ENCODE results near the gene PDZD8.

PDZD8 gene

GRCh38 chr10:117277675-117278074 lies 97.6 kb downstream of the PDZD8 start:
- no peak for DNase-seq

- no peak for DNase-seq
Observed at GRCh38 chr10:117275121-117275520, 100.1 kb downstream of the PDZD8 start.

GRCh38 chr10:117274509-117274908 lies 100.7 kb downstream of the PDZD8 start:
- no peak for DNase-seq

GRCh38 chr10:117273980-117274379 lies 101.3 kb downstream of the PDZD8 start:
- no peak for DNase-seq

- DNase-seq: no peak
Observed at GRCh38 chr10:117272195-117273076, 102.8 kb downstream of the PDZD8 start.

GRCh38 chr10:117271427-117271826 lies 103.8 kb downstream of the PDZD8 start:
- DNase-seq: no peak

- no peak for DNase-seq
Observed at GRCh38 chr10:117268907-117269306, 106.3 kb downstream of the PDZD8 start.

DNA sequence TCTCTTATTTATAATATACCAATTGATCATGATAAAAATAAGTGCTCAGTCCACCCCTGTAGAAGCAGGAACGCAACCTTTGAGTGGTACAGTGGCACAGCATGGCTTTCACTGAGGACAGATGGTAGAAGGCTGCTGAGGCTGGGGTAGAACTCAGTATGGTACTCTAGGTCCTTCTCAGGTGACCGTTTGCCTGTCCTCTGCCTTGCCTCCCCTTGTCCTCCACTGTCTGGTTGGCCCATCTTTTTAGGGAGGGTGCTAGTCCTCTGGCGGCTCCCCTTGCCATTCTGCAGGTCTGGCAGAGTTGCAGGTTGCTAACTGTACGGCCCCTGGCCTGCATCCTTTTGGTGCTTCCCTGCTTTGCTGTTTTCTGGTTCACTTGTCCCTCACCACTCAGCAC lies 107.0 kb downstream of the PDZD8 start:
- DNase-seq: no peak

DNA sequence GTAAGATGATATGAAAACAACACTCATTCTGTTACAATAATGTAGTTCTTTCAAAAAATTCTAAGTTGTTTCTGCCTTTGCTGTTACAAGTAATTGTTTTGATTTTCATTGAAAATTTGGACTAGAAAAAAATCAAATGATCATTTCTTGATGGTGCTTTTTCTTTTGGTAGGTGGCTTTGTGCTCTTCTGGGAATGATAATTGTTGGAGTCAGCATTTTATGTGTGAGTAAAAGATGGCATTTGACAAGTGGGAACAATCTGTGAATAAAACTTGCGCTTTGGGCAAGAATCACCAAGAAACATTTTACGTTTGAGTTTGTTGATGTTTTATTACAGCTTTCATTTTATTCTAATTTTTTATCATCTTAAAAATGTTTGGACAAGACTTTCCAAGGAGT lies 108.4 kb downstream of the PDZD8 start:
- DNase-seq: no peak

DNA sequence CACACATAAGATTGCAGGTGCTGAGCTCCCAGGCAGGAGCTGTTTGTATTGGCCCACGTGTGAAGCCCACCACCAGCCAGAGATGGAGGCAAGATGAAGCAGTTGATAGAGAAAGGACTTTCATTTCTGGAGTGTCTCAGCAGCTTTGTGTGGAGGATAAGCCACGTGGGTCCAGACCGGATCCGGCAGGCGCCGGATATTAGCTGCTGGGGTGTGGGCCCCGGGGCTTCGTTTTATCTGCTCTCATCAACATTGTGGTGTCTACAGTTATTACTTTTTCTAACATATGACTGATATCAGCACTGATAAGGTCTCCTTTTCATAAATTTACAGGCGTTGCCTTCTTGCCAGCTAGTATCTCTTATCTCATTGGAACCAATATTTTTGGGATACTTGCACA lies 108.8 kb downstream of the PDZD8 start:
- DNase-seq: no peak

DNA sequence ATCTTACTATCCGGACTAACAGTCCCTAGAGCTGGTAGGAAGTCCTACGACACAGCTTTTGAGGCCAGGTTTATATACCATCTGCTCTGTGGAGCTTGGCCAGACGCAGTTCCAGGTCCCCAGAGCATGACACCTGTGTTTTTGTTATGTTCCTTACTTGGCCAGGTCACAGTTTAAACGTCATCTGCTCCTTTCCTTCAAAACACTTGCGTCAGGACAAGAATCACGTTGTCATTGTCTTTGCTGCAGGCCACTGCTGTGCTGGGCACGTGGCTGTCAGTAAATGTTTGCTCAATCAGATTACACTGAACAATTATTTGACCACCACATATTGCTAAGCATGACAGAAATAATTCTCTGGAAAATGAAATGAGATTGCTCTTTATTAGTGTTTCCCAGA lies 110.5 kb downstream of the PDZD8 start:
- DNase-seq: no peak

GRCh38 chr10:117262903-117263293 lies 112.3 kb downstream of the PDZD8 start:
- DNase-seq: no peak

GRCh38 chr10:117262291-117262902 lies 112.8 kb downstream of the PDZD8 start:
- no peak for DNase-seq

GRCh38 chr10:117261501-117261900 lies 113.7 kb downstream of the PDZD8 start:
- no peak for DNase-seq

DNA sequence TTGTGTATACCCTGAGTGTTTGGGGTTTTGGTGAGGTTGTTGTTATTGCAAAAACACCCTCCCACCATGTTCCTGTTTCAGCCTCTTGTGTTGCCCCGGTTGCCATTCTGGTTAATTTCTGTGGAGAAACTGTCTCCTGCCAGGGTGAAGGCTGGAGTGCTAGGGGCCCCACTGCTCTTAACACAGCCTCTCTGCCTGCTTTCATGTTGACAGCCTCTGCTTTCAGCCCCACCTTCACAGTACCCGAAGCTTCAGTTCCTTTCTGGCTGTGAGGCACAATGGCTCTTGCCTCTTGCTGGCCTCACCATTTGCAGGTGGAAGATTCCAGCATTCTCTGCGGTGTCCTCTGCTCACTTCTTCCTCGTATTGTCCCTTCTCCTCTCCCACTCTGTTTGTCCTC lies 115.2 kb downstream of the PDZD8 start:
- no peak for DNase-seq

DNA sequence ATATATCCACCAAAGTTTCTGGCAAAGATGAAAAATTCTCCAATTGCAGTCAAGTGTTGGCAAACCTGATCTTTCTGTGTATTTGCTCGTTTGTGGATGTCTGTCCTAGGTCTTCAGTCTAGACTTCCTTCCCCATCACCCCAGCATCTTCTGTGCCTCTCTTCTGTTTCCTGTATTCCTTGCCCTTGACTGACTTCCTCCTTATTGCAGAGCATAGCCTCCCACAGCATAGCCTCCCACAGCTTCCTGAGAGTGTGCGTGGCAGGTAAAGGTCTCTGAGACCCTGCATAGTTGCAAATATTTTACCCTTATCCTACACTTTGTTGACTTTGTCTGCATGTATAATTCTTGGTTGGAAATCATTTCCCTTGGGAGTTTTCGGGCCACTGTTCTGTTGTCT lies 116.0 kb downstream of the PDZD8 start:
- no peak for DNase-seq

- DNase-seq: no peak
Observed at GRCh38 chr10:117257721-117258120, 117.5 kb downstream of the PDZD8 start.

DNA sequence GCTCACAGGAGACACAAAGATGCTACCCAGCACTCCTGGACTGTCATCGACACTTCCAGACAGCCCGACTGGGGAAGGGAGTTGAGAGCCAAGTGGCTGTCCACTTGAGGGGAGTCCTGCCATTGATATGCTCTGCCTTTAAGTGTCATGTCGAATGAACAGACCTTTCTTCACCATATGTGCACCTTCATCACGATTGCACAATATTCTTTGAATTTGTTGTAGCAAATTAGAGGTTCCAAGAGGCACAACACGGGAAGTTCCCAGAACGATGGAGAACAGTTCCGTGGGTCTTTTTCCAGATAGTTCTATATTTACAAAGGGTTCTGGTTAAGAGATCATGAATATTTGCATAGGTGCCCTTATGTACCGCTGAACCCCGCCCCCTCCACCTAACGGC lies 118.3 kb downstream of the PDZD8 start:
- no peak for DNase-seq

DNA sequence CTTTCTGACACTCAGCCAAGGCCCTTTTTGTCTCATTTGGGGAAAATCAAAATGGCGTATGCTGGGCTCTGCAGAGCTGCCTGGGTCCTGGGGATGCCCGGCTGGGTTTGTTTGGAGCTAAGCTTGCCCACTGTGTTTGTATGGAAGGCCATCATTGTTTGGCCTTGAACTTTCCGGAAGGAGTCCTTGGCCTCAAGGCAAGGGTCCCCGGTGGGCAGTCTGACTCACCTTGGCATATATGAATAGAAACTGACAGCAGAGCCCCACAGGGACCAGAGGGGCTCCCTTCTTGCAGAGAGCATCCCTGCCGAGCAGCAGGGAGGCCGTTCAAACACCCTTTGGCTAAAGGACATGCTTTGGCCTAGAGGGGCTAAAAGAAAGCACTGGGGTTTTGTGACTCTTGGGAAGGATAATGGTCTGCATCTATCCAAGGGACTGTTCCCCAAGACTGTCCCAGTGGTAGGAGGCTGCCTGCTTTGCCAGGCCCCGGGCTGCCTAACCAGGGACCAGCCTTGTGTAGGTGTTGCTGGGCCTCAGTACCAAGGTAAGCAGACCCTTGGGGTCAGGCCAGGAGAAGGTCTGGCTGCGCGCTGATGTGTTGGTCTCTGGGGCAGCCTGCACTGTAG lies 119.3 kb downstream of the PDZD8 start:
- no peak for DNase-seq

DNA sequence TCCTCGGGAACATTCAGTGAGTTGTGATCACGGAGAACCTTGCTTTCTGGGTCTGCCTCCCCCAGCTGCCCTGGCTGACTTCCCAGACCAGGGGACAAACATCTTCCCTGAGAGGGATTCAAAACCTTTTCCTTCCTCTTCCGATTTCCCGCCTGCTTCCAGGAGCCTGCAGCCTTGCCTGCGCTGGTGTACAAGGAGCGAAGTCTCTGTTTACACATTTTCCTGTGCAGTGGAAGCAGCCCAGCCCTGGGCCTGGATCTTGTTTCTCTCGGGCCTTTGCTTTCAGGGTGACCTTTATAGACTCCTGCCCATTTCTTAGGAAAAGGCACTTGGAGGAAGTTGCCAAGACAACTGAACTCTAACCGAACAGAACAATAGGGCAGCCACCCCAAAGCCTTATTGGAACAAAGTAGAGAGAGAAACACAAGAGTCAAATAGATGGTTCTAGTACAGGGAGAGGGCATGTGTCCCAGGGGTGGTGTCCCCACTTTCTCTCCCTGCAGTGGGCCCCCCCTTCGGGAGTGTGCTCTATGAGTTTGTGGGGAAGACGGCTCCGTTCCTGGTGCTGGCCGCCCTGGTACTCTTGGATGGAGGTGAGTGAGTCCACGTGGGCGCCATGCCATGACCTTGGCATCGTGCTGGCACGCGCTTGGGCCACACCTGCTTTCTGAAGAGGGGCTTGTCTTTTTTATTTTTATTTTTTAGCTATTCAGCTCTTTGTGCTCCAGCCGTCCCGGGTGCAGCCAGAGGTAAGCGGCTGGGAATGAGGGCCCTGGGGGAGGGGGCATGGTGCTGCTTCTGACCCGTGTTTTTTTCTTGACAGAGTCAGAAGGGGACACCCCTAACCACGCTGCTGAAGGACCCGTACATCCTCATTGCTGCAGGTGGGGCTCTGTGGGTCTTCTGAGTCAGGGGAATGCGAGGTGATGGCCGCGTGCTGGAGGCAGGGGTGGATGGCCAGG lies 120.2 kb downstream of the PDZD8 start:
- DNase-seq: no peak

DNA sequence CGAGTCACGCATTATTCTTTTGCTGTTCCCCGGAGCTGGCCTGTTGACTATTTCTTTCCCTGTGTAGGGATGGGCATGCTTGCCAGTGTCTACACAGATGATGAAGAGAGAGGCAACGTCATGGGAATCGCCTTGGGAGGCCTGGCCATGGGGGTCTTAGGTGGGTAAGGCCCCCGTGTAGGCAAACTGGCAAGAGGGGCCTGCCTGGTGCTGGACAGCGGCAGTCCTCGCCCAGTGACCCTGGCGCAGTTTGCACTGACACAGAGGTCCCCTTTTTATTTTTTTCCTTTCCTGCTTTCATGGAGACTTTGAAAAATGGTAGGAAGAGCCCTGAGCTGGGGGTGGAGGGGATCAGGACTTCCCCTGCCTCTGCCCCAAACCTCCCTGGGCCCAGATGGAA lies 120.9 kb downstream of the PDZD8 start:
- no peak for DNase-seq

DNA sequence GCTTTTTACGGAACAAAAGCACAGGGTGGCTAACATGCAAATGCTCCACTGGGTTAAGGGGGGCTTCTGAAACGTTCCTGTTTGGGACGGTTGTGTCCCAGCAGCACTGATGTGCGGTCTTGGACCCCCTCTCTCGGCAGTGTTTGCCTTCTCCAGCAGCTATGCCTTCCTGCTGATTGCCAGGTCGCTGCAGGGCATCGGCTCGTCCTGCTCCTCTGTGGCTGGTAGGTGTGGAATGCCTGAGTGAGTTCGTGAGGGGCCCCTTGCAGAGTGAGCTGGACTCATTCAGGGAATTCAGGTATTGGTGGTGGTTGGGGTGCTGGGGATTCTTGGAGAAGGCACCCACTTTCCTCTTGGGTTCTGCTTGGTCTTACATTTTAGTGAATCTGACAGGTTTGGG lies 121.3 kb downstream of the PDZD8 start:
- DNase-seq: no peak

DNA sequence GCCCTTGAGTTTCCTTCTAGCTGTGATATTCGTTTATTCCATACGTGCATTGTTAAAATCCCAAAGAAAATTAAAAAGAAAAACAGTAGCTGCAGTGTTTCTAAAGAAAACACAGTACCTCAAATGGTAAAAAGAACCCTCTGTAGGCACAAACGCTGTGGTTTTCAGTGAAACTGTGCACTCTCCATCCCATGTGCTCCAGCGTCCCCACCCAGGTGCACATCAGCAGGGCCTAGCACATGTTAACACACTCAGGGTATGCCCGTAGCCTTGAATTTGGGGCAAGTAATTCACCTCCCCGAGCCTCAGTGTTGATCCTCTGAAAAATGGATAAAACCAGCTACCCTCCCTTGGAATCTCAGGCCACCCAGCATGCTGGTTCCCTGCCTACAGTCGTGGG lies 124.8 kb downstream of the PDZD8 start:
- DNase-seq: no peak
